WTC11 (cell line): Measurements from ENCODE around the gene CDK11B. TPM values are rescaled to one million over a fixed set of nuclear protein-coding genes. Genes with fewer than 3 reads are reported as not detected.

ENCODE experiments used
- ATAC-seq: fragments of 200-7000 bp; cut with Tn5 transposase; 2 replicates; pipeline ENCODE4 v1.10.0; 2021; ENCODE audit warnings: mild to moderate bottlenecking, moderate library complexity
- CTCF ChIA-PET: fragments of 300-600 bp; sonication (Branson Sonifier 250); formaldehyde crosslinking; loops from one replicate; lab custom pipeline; 2021; ENCODE audit warnings: antibody characterized with exemption; lab: Charles Lee
- POLR2A ChIA-PET: fragments of 350-600 bp; sonication (Branson Sonifier 250); formaldehyde crosslinking; loops from one replicate; lab custom pipeline; 2021; ENCODE audit warnings: antibody characterized with exemption; lab: Charles Lee
- DNase-seq: peaks from one replicate; pipeline ENCODE4 v3.0.0; 2021; ENCODE audit warnings: low spot score
- H3K27ac Mint-ChIP-seq: 2 replicates; pipeline ENCODE4 v1.8.0; 2021; ENCODE audit warnings: mixed read lengths
- H3K27me3 Mint-ChIP-seq: 2 replicates; pipeline ENCODE4 v1.8.0; 2021; ENCODE audit warnings: low read depth, mild to moderate bottlenecking, moderate library complexity, mixed read lengths
- H3K36me3 Mint-ChIP-seq: 2 replicates; pipeline ENCODE4 v1.8.0; 2021; ENCODE audit warnings: mixed read lengths
- H3K4me1 Mint-ChIP-seq: 2 replicates; pipeline ENCODE4 v1.8.0; 2022; ENCODE audit warnings: mixed read lengths
- H3K4me3 Mint-ChIP-seq: 2 replicates; pipeline ENCODE4 v1.8.0; 2021; ENCODE audit warnings: mild to moderate bottlenecking, moderate library complexity, mixed read lengths
- H3K9me3 Mint-ChIP-seq: 2 replicates; pipeline ENCODE4 v1.8.0; 2021; ENCODE audit warnings: mixed read lengths
- ELF4 ChIP-seq: sonication (generic); formaldehyde crosslinking; IDR thresholded peaks from 2 replicates; pipeline ENCODE4 v1.8.1; 2022; ENCODE audit warnings: low read depth, mild to moderate bottlenecking, moderate library complexity, missing genetic modification reagents
- ETV6 ChIP-seq: sonication (generic); formaldehyde crosslinking; IDR thresholded peaks from 2 replicates; pipeline ENCODE4 v1.8.1; 2022; ENCODE audit warnings: mild to moderate bottlenecking, missing genetic modification reagents
- FOXP1 ChIP-seq: sonication (generic); formaldehyde crosslinking; IDR thresholded peaks from 2 replicates; pipeline ENCODE4 v1.8.0; 2022; ENCODE audit warnings: missing genetic modification reagents, mild to moderate bottlenecking, moderate library complexity, borderline replicate concordance
- GABPB1 ChIP-seq: sonication (generic); formaldehyde crosslinking; IDR thresholded peaks from 2 replicates; pipeline ENCODE4 v1.8.1; 2023; ENCODE audit warnings: mild to moderate bottlenecking, missing genetic modification reagents
- KAT7 ChIP-seq: sonication (generic); formaldehyde crosslinking; IDR thresholded peaks from 2 replicates; pipeline ENCODE4 v1.8.1; 2023; ENCODE audit warnings: missing genetic modification reagents, mild to moderate bottlenecking, borderline replicate concordance
- MYBL2 ChIP-seq: sonication (generic); formaldehyde crosslinking; IDR thresholded peaks from 2 replicates; pipeline ENCODE4 v1.8.1; 2023; ENCODE audit warnings: mild to moderate bottlenecking, moderate library complexity, missing genetic modification reagents
- NFE2L1 ChIP-seq: sonication (generic); formaldehyde crosslinking; IDR thresholded peaks from 2 replicates; pipeline ENCODE4 v1.8.1; 2023; ENCODE audit warnings: missing genetic modification reagents
- NR1H2 ChIP-seq: sonication (generic); formaldehyde crosslinking; IDR thresholded peaks from 2 replicates; pipeline ENCODE4 v1.9.0; 2021; ENCODE audit warnings: mild to moderate bottlenecking, moderate library complexity, missing genetic modification reagents
- RORB ChIP-seq: fragments of 250-450 bp; sonication (Bioruptor Pico); IDR thresholded peaks from 2 replicates; pipeline ENCODE4 v1.9.0; 2021; ENCODE audit warnings: mild to moderate bottlenecking
- SOX15 ChIP-seq: fragments of 250-450 bp; sonication (Bioruptor Pico); IDR thresholded peaks from 2 replicates; pipeline ENCODE4 v1.9.0; 2021; ENCODE audit warnings: mild to moderate bottlenecking
- SP1 ChIP-seq: sonication (generic); formaldehyde crosslinking; conservative IDR thresholded peaks from 2 replicates; pipeline ENCODE4 v1.8.1; 2022; ENCODE audit warnings: missing genetic modification reagents
- TCF7 ChIP-seq: sonication (generic); formaldehyde crosslinking; IDR thresholded peaks from 2 replicates; pipeline ENCODE4 v1.8.0; 2022; ENCODE audit warnings: mild to moderate bottlenecking, low read depth, missing genetic modification reagents, moderate library complexity
- TP53 ChIP-seq: sonication (generic); formaldehyde crosslinking; IDR thresholded peaks from 2 replicates; pipeline ENCODE4 v1.8.1; 2023; ENCODE audit warnings: mild to moderate bottlenecking, missing genetic modification reagents
- ZNF232 ChIP-seq: sonication (generic); formaldehyde crosslinking; IDR thresholded peaks from 2 replicates; pipeline ENCODE4 v1.8.0; 2022; ENCODE audit warnings: mild to moderate bottlenecking, missing genetic modification reagents
- ZNF416 ChIP-seq: fragments of 250-450 bp; sonication (Bioruptor Pico); IDR thresholded peaks from 2 replicates; pipeline ENCODE4 v1.9.0; 2021; ENCODE audit warnings: mild to moderate bottlenecking, inconsistent platforms
- ZNF423 ChIP-seq: fragments of 250-450 bp; sonication (Bioruptor Pico); IDR thresholded peaks from 2 replicates; pipeline ENCODE4 v2.1.2; 2022; ENCODE audit warnings: mild to moderate bottlenecking, moderate library complexity
- total RNA-seq: library from RNA; stranded (reverse); gene quantifications from 3 replicates; pipeline ENCODE4 v1.2.3, GENCODE V29; 2021
- TF ChIP-seq, protein P1 (sequence below): sonication (generic); formaldehyde crosslinking; IDR thresholded peaks from 2 replicates; pipeline ENCODE4 v1.8.1; 2023; ENCODE audit warnings: mild to moderate bottlenecking, missing genetic modification reagents, moderate library complexity
- TF ChIP-seq, protein P2 (sequence below): sonication (generic); formaldehyde crosslinking; IDR thresholded peaks from 2 replicates; pipeline ENCODE4 v1.8.1; 2023; ENCODE audit warnings: mild to moderate bottlenecking, missing genetic modification reagents
- TF ChIP-seq, protein P3 (sequence below): sonication (generic); formaldehyde crosslinking; IDR thresholded peaks from 2 replicates; pipeline ENCODE4 v1.8.0; 2022; ENCODE audit warnings: mild to moderate bottlenecking, missing genetic modification reagents
- TF ChIP-seq, protein P4 (sequence below): sonication (generic); formaldehyde crosslinking; IDR thresholded peaks from 2 replicates; pipeline ENCODE4 v1.8.0; 2022; ENCODE audit warnings: mild to moderate bottlenecking, missing genetic modification reagents

The CDK11B gene
- total RNA-seq, 1 experiment from 2014 or later = 41.2 TPM

DNA sequence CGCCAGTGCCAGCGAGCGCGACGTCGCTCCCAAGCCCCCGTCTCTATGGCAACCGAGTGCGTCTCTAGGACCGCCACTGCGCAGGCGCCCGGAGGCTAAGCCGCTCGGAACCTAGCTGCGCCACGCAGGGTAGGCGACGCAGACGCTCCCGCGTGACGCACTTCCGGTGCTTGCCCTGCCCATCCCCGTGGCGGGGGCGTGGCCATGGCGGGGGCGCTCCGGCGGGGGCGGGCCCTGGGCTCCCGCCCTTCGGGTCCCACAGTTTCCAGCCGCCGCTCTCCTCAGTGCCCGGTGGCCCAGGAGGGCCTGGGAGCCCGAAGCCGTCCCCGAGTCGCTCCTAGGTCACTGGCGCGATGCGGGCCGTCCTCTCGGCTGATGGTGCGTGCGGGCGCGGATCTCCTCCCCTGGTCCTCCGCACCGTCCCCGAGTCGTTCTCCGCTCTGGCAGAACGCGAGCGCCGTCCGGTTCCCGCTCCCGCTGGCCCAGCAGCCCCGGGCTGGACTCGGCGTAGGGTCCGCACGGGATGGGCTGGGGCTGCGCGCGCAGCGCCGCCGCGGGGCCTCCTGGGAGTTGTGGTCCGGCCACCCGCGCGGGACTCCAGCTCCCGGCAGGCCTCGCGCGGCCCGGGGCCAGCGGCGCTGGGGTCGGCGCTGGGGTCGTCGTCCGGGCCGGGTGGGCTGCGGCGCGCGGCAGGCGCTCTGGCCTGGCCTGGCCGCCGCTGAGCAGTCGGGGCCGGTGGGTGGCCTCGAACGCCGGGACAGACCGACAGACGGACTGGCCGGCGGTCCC is 43.4 kb downstream of the CDK11B start, which contains the start of gene MIB2 (continued):
- TF ChIP-seq ZNF423 (no peak), ELF4 (CRISPR knock-in tag) (no peak), SOX15 (CRISPR knock-in tag) (no peak), GABPB1 (CRISPR knock-in tag) (peak; percentile 85), TP53 (CRISPR knock-in tag) (no peak), MYBL2 (CRISPR knock-in tag) (peak; percentile 6; the same call in 1 of the 2 replicates), SP1 (CRISPR knock-in tag) (peak; percentile 95), KAT7 (peak; percentile 82; the same call in 1 of the 2 replicates), FOXP1 (CRISPR knock-in tag) (peak; percentile 62), TCF7 (CRISPR knock-in tag) (0 out of 2 replicates have a peak, but pooled peaks have one; percentile 14)
- TF ChIP-seq, protein P1, sequence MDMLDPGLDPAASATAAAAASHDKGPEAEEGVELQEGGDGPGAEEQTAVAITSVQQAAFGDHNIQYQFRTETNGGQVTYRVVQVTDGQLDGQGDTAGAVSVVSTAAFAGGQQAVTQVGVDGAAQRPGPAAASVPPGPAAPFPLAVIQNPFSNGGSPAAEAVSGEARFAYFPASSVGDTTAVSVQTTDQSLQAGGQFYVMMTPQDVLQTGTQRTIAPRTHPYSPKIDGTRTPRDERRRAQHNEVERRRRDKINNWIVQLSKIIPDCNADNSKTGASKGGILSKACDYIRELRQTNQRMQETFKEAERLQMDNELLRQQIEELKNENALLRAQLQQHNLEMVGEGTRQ (CRISPR knock-in tag) = peak; percentile 60
- TF ChIP-seq, protein P2, sequence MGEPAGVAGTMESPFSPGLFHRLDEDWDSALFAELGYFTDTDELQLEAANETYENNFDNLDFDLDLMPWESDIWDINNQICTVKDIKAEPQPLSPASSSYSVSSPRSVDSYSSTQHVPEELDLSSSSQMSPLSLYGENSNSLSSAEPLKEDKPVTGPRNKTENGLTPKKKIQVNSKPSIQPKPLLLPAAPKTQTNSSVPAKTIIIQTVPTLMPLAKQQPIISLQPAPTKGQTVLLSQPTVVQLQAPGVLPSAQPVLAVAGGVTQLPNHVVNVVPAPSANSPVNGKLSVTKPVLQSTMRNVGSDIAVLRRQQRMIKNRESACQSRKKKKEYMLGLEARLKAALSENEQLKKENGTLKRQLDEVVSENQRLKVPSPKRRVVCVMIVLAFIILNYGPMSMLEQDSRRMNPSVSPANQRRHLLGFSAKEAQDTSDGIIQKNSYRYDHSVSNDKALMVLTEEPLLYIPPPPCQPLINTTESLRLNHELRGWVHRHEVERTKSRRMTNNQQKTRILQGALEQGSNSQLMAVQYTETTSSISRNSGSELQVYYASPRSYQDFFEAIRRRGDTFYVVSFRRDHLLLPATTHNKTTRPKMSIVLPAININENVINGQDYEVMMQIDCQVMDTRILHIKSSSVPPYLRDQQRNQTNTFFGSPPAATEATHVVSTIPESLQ (CRISPR knock-in tag) = no peak
- TF ChIP-seq, protein P3, sequence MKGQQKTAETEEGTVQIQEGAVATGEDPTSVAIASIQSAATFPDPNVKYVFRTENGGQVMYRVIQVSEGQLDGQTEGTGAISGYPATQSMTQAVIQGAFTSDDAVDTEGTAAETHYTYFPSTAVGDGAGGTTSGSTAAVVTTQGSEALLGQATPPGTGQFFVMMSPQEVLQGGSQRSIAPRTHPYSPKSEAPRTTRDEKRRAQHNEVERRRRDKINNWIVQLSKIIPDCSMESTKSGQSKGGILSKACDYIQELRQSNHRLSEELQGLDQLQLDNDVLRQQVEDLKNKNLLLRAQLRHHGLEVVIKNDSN (CRISPR knock-in tag) = peak; percentile 36
- TF ChIP-seq, protein P4, sequence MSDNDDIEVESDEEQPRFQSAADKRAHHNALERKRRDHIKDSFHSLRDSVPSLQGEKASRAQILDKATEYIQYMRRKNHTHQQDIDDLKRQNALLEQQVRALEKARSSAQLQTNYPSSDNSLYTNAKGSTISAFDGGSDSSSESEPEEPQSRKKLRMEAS = peak; percentile 72; the same call in 1 of the 2 replicates

DNA sequence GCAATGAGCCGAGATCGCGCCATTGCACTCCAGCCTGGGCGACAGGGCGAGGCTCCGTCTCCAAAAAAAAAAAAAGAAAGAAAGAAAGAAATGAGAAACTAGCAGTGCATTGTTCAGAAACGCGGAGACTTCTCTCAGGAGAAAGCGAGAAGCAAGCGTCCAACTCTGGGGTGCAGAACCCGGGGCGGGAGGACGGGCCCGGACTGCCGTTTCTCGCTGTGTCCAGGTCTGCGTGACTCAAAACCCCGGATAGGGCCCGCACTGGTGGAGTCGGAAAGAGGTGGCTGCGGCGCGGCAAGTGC is 43.9 kb downstream of the CDK11B start:
- ChIA-PET CTCF (interaction anchor here (1.0 to 2.4 kb wide), 4 partner anchors 14 to 110 kb away, joined by 4 to 8 read pairs (median 6); no protein-coding TSS in a partner anchor), POLR2A (interaction anchor here (1.5 kb wide), 1 partner anchor 14 kb away, joined by 7 read pairs; no protein-coding TSS in a partner anchor)
- 0 out of 2 replicates have a peak, but pooled peaks cover 5% of the 10 kb centered on the region for H3K36me3 Mint-ChIP-seq
- H3K4me1 Mint-ChIP-seq = peaks cover 18% of the 10 kb centered on the region
- no peaks in the 10 kb centered on the region for H3K9me3 Mint-ChIP-seq
- peak overlapping the region; percentile 91 for H3K4me3 Mint-ChIP-seq
- H3K27ac Mint-ChIP-seq = peak overlapping the region; percentile 73
- no peaks in the 10 kb centered on the region for H3K27me3 Mint-ChIP-seq
- no peak for TF ChIP-seq ETV6
- TF ChIP-seq ZNF232 = 0 out of 2 replicates have a peak, but pooled peaks have one; percentile 56
- no peak for DNase-seq
- ATAC-seq = no peak

DNA sequence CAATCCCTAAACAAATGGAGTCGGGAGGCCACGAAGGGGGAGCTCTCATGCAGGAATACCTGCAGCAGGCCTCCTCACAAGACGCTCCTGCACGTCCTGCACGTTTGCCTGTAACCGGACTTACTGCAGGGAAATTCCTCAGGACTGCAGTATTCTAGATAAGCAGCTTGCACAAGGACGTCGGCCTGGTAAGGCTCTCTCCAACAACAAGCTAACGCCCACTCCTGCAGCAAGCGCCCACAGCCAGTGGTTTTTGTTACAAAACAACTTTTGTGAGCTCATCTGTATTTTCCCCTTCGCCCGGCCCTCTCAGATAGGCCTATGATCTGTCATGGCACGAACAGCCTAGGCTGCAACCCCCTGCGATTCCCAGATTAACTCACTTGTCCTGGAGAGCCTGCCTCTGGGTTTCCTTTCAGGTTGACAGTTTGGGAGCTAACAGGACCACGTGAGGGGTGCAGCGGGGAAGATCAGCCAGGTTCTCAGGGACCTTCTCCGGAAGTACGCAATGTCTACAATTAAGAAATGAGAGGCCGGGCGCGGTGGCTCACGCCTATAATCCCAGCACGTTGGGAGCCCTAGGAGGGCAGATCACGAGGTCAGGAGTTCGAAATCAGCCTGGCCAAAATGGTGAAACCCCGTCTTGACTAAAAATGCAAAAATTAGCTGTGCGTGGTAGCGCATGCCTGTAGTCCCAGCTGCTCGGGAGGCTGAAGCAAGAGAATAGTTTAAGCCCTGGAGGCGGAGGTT is 44.4 kb downstream of the CDK11B start:
- H3K9me3 Mint-ChIP-seq = no peaks in the 10 kb centered on the region
- POLR2A ChIA-PET = interaction anchor here (1.5 kb wide), 1 partner anchor 15 kb away, joined by 7 read pairs; no protein-coding TSS in a partner anchor

More for the DNA sequence above, 44.4 kb downstream of the CDK11B start:
- DNase-seq = peak; percentile 12
- ATAC-seq = no peak
- Mint-ChIP-seq H3K27ac (peak overlapping the region; percentile 73), H3K36me3 (0 out of 2 replicates have a peak, but pooled peaks cover 5% of the 10 kb centered on the region), H3K4me1 (peaks cover 18% of the 10 kb centered on the region), H3K4me3 (peak overlapping the region; percentile 91), H3K27me3 (no peaks in the 10 kb centered on the region)
- no peak for TF ChIP-seq ZNF416 (CRISPR knock-in tag)
- TF ChIP-seq RORB (CRISPR knock-in tag) = no peak
- no peak for TF ChIP-seq MYBL2 (CRISPR knock-in tag)
- no peak for TF ChIP-seq NR1H2 (CRISPR knock-in tag)
- no peak for TF ChIP-seq NFE2L1 (CRISPR knock-in tag)
- CTCF ChIA-PET = interaction anchor here (1.0 to 2.4 kb wide), 4 partner anchors 15 to 110 kb away, joined by 4 to 8 read pairs (median 6); no protein-coding TSS in a partner anchor
